H1 (cell line): ENCODE results near the gene CYTIP. TPM values are rescaled to one million over a fixed set of nuclear protein-coding genes. Genes with fewer than 3 reads are reported as not detected.

Source experiments
- EZH2 ChIP-seq: fragments of 200-600 bp; sonication (generic); IDR thresholded peaks from 2 replicates; pipeline ENCODE4 v1.7.1; 2012; ENCODE audit warnings: low read depth, mild to moderate bottlenecking, moderate library complexity, low read length, inconsistent platforms; ENCODE audit not compliant: severe bottlenecking
- TAF1 ChIP-seq: IDR thresholded peaks from 2 replicates; pipeline ENCODE4 v1.6.1; 2011; ENCODE audit warnings: mild to moderate bottlenecking, low read depth, low read length
- polyA plus RNA-seq, 7 experiments: library from polyadenylated mRNA; depleted of rRNA in 3 of 7; stranded (reverse) in 5 of 7; unstranded in 2 of 7; fragments of >200 nt in 5 of 7; fragments of 200-250 nt in 2 of 7; gene quantifications; 1 replicate in 5 of 7; 2 replicates in 1 of 7; 4 replicates in 1 of 7; pipeline versions ENCODE4 v1.2.1 to v1.2.3, GENCODE V29; 2011 to 2013; ENCODE audit warnings: missing spikeins in 2 of 7, mixed read lengths in 2 of 7
- total RNA-seq: library from RNA; stranded (reverse); fragmentation: NEBNext Ultra II Directional; extraction: Animal tissue kit (Norgen Biotek cat#: 25700); gene quantifications from 2 replicates; pipeline ENCODE4 v1.2.1, GENCODE V29; 2021

Gene CYTIP
- total and polyA plus RNA-seq, 2 of the 8 experiments (the other 6 are each of a cell fraction or from before 2014, with no cell fraction given) = 0.12 TPM; not detected in 1

DNA sequence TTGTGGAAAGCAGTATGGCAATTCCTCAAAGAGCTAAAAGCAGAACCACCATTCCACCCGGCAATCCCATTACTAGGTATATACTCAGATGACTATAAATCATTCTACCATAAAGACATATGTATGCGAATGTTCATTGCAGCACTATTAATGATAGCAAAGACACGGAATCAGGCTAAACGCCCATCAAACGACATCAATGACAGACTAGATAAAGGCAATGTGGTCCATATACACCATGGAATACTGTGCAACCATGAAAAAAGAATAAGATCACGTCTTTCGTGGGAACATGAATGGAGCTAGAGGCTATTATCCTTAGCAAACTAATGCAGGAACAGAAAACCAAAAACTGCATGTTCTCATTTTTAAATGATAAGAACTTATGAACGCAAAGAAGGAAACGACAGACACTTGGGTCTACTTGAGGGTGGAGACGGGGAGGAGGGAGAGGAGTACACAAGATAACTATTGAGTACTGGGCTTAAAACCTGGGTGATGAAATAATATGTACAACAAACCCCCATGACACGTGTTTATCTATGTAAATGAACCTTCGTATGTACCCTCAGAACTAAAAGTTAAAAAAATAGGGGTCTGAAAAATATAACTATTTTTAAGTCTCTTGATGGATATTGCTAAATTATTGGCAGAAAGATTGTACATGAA is 32.0 kb upstream of the CYTIP start (continued):
- TF ChIP-seq EZH2 (no peak), TAF1 (no peak)
